HG02759 (cell line): ENCODE measurements around the gene PGAP3.

Source experiments
- ATAC-seq: cut with Tn5 transposase; IDR thresholded peaks from one replicate; pipeline ENCODE4 v1.9.1; 2021; ENCODE audit warnings: mild to moderate bottlenecking, moderate library complexity; ENCODE audit not compliant: unreplicated experiment

PGAP3 gene

DNA sequence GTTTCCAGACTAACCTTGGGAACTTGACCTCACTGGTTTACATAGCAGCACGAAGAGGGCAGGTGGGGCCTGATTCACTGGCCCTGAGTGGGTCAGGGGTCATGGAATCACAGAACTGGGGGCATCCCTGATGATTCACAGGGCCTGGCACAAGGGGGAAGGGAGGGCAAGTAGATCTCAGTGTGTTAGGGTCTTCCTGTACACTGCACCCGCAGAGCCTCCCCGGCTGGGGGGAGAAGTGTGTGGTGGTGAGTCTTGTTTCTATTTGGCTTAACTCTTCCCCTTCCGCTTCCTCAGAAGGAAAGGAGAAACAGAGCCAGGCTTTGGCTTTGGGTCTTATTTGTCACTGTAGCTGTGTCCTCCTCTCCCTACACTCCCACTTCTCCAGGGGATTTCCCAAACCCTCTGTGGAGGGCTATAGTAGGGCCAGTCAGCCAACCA lies 47.2 kb downstream of the PGAP3 start:
- no peak for ATAC-seq

- no peak for ATAC-seq
These were observed 48.0 kb downstream of the PGAP3 start for GRCh38 chr17:39639566-39640458.

GRCh38 chr17:39639043-39639442 lies 48.8 kb downstream of the PGAP3 start:
- no peak for ATAC-seq

GRCh38 chr17:39638317-39638716 lies 49.5 kb downstream of the PGAP3 start:
- no peak for ATAC-seq

DNA sequence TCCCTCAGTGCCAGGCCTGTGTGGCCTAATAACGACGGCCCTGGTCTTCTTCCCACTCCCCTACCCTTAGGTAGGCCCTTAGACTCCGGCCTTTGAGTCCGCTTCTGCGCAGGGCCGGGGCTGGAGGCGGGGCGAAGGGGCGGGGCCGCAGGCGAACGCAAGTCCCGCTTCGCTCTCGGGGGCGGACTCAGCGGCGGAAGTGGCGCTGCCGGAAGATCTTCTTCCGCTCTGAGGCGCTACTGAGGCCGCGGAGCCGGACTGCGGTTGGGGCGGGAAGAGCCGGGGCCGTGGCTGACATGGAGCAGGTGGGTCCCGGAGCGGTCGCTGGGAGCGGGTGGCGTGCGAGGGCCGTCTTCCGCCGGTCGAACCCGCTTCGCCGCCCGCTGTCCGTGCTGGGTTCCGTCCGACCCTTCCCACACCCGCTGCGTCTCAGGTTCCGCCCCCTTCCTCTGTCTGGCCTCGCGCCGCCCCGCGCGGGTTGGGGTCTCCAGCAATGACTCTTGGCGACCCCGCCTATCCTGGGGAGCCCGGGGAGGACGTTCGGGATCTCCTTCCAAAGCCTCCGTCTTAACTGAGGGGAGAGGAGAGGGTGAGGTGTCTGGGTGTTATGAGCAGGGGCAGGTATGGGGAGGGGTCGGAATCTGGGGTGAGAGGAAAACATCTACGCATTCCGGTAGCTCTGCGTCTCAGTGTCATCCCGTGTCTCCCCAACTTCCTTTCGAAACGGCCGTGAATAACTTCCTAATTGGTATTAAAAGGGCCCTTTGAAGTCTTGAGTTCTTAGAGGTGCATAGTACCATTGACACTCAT lies 50.7 kb downstream of the PGAP3 start, which contains the start of gene STARD3:
TSS of gene STARD3 (plus strand) at position 218 of the 810 bp plus-strand sequence. CDS start 16,388 bp downstream, outside the sequence.
- peak; percentile 86 for ATAC-seq

GRCh38 chr17:39636587-39636926 lies 51.3 kb downstream of the PGAP3 start:
- ATAC-seq = no peak

- no peak for ATAC-seq
These were observed 52.2 kb downstream of the PGAP3 start for GRCh38 chr17:39635614-39636176.

DNA sequence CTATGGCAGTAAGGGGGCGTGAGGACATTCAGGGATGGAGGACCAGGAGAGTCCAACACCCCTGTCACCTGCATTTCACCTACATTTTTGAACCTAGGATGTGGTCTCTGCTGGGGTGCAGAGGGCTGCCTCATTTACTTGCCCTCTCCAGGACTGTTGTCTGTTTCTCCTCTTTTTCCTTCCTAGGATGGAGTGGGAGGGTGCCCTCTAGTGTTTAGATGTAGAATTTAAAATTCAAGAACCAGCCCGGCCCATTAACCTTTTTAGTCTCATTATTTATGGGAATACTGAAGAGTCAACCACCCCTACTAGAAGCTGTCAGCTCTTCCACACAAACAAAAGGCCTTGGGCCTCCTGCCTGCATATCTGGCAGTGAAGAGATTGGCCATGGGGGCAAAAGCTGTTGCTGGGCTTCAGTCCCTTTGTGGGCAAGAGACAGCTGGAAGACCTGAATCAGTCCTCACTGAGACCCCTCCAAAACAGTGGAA lies 53.4 kb downstream of the PGAP3 start:
- no peak for ATAC-seq

DNA sequence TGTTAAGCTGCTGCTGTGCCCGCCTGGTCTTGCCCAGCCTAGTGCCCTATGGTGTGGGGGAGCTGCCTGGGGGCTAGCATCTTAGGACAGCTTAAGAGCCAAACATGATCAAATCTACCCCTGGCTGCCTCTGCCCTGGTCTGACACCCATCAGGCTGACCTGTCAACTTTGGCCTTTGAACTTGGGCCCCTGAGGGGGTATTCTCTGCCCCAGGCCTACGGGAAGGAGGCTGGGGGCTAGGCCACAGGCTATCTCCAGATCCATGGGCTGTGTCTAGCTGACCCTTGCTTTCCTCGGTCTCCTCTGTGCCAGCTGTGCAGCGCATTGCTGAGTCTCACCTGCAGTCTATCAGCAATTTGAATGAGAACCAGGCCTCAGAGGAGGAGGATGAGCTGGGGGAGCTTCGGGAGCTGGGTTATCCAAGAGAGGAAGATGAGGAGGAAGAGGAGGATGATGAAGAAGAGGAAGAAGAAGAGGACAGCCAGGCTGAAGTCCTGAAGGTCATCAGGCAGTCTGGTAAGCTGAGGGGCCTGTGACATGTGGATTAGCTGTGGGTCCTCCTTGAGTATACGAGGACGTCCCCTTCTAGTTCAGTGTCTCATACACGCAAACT lies 54.2 kb downstream of the PGAP3 start:
- ATAC-seq = no peak

DNA sequence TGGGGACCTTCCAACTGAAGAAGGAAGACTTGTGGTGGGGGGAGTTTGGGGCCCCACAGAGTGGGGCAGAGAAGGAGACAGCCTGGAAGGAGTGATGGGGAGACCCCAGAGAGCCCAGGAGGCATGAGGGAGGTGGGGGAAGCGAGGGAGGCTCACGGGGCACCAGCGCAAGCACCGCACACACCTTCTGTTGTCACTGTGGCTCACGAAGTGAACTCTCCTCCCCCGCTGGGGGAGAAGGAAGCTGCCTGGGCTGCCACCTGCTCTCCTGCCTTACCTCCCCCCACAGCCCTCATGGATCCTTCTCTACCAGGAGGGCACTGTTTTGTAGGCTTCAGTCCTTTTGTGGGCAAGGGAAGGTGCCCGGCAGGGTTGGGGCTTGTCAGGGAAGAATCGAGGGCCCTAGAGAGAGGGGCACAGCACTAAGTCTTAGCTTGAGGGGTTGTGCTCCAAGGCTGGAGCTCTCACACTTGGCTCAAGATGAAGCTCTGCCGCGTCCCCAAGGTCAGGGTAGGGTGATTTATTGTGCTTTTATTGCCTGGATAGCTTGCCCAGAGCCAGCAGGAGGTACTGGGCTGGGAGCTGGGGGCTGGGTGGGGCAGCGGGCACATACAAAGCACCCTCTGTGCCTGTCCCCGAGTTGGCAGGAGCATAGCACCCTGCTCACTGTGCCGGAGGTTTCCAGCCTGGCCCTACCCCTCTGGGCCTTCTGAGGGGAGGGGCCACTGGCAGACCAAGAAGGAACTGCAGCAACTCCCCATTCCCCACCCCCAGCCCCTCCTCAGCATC lies 55.5 kb downstream of the PGAP3 start:
- ATAC-seq = no peak

DNA sequence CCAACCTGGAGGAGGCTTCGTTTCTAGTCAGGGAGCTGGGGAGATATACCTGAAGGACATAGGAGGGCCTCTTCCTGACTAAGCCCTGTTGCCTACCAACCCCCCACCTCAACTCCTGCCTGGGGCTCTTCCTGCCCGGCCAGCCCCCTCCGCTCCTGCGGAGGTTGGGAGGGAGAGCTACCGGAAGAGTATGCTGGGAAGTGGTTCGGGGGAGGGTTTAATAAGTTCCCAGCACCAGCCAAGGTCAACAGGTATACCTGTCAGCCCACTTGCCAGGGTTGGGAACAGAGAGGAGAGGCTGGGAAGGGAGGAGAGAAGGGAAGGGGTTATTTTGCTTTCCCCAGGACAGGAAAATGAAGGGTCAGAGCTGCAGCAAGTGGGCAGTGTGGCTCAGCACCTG lies 56.5 kb downstream of the PGAP3 start:
- no peak for ATAC-seq

DNA sequence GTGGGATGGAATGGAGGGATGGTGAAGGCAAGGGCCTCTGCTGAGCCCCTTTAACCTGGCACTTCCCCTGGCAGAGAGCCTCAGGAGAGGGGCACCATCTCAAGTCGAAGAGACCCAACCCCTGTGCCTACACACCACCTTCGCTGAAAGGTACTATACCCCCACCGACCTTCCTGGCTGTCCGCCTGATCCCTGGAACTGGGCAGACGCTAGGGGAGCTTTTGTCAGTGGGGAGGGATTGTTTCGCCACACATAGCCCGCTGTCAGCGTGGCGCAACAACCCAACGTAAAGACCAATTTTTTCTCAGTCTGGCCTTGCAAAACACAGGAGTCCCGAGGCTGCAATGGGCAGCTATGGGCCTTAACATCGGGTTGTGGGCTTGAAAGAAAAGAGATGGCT lies 58.0 kb downstream of the PGAP3 start:
- no peak for ATAC-seq

- no peak for ATAC-seq
These were observed 58.4 kb downstream of the PGAP3 start for GRCh38 chr17:39629494-39629880.

GRCh38 chr17:39628655-39629493 lies 59.0 kb downstream of the PGAP3 start:
- no peak for ATAC-seq

DNA sequence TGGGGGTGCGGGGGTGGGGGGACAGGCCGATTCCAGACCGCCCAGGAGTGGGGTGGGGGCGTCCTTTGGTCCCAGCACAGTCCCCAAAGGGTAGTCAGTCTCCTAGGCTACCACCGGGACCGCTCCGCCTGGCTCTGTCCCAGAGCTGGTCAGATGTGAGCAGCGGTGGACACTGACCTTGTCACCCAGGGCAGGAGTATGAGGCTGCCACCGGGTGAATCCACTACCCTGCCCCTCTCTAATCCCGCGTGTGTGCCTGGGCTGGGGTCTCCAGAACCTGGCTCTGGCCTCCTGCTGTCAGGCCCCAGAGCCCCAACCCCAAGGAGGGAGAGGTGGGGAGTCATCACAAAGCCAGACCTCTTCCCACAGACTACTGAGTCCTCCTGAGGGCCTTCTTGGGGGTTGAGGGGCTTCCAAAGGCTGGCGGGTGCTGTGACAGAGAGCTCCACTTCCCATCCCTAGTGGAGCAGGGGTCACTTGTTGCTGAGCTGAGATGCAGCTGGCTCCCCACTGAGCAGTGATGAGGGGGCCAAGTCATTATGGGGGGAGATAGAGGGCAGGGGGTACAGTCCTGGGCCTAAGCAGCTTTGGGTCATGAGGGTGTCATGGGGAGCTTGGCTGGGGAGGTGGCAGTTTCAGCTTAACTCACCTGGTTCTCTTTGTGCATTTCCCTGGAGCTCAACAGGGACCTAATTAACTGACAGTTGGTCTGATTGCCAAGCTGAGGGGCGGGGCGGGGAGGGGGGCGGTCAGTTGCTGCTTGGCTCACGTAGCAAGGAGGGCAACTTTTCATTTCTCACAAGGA lies 59.9 kb downstream of the PGAP3 start:
- no peak for ATAC-seq

DNA sequence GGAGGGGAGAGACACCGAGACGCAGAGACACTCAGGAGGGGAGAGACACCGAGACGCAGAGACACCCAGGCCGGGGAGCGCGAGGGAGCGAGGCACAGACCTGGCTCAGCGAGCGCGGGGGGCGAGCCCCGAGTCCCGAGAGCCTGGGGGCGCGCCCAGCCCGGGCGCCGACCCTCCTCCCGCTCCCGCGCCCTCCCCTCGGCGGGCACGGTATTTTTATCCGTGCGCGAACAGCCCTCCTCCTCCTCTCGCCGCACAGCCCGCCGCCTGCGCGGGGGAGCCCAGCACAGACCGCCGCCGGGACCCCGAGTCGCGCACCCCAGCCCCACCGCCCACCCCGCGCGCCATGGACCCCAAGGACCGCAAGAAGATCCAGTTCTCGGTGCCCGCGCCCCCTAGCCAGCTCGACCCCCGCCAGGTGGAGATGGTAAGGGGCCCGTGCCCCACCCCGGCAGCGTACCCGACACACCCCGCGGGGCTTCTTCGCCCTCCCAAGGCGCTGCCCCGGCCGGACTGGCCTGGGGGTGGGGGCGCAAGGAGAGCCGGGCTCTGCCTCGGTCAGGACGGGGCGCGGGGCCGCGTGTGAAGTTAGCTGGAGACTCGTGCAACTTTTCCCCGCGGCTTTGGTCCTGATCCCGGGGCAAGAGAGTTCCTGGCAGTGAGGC lies 60.7 kb downstream of the PGAP3 start:
- no peak for ATAC-seq

- no peak for ATAC-seq
These were observed 61.4 kb downstream of the PGAP3 start, which contains the start of gene PPP1R1B for GRCh38 chr17:39626171-39627046. PPP1R1B (plus strand) TSS chr17:39626952; CDS start chr17:39627393, 441 bp downstream.
